CD14-positive monocyte (primary cell): ENCODE data around the gene ZNF451. TPM values are rescaled to one million over a fixed set of nuclear protein-coding genes. Genes with fewer than 3 reads are reported as not detected.
"Not testable (repeated sequence)": the region's sequence is repeated elsewhere in the genome, so short reads cannot be mapped to it uniquely, and the experiment has no call there.

Experiments used
- DNase-seq, 3 donors: peaks; one replicate each; pipeline ENCODE4 v3.0.0-alpha.2; 2011 to 2022
- H2AFZ ChIP-seq: 2 replicates; pipeline ENCODE4 v1.6.0; 2012; ENCODE audit warnings: mild to moderate bottlenecking, low read depth, low read length, inconsistent platforms; ENCODE audit not compliant: insufficient read depth, poor library complexity, severe bottlenecking
- H3K27ac ChIP-seq, 2 donors: 1 replicate in 1 of 2; 2 replicates in 1 of 2; pipeline ENCODE4 v1.5.1; 2012 to 2013; ENCODE audit warnings: low read length in 2 of 2, control low read depth in 1 of 2, inconsistent platforms in 1 of 2, low read depth in 1 of 2, mild to moderate bottlenecking in 1 of 2
- H3K27me3 ChIP-seq, 2 donors: one replicate each; pipeline versions ENCODE4 v1.6.0 to v1.6.1; 2011 to 2013; ENCODE audit warnings: low read length in 2 of 2; ENCODE audit not compliant: control insufficient read depth in 2 of 2, insufficient read depth in 2 of 2
- H3K36me3 ChIP-seq, 2 donors: replicated peaks in 1 of 2; 1 replicate in 1 of 2; 2 replicates in 1 of 2; pipeline versions ENCODE4 v1.5.1 to v1.6.1; 2012 to 2013; ENCODE audit warnings: low read length in 2 of 2, control low read depth in 1 of 2, inconsistent platforms in 1 of 2, mild to moderate bottlenecking in 1 of 2; ENCODE audit not compliant: insufficient read depth in 2 of 2, control insufficient read depth in 1 of 2
- H3K4me1 ChIP-seq, 2 donors: 1 replicate in 1 of 2; 2 replicates in 1 of 2; pipeline versions ENCODE4 v1.5.1 to v1.6.1; 2012 to 2013; ENCODE audit warnings: low read length in 2 of 2, control low read depth in 1 of 2, inconsistent platforms in 1 of 2, mild to moderate bottlenecking in 1 of 2, moderate library complexity in 1 of 2; ENCODE audit not compliant: insufficient read depth in 2 of 2, control insufficient read depth in 1 of 2
- H3K4me2 ChIP-seq: replicated peaks from 2 replicates; pipeline ENCODE3; 2012; ENCODE audit warnings: low read length, moderate library complexity, mild to moderate bottlenecking; ENCODE audit not compliant: poor library complexity, severe bottlenecking; ENCODE audit errors: extremely low read depth
- H3K4me3 ChIP-seq, 3 experiments: fragments of 200-600 bp in 1 of 3; sonication (generic) in 1 of 3; replicated peaks in 1 of 3; 1 replicate in 2 of 3; 2 replicates in 1 of 3; pipeline ENCODE4 v1.5.1; 2011 to 2013; ENCODE audit warnings: low read length in 3 of 3, mild to moderate bottlenecking in 3 of 3, control low read depth in 2 of 3, low read depth in 2 of 3, inconsistent platforms in 1 of 3, moderate library complexity in 1 of 3
- H3K79me2 ChIP-seq: 2 replicates; pipeline ENCODE4 v1.6.0; 2012; ENCODE audit warnings: mild to moderate bottlenecking, control low read depth, inconsistent platforms, low read length, moderate library complexity; ENCODE audit not compliant: insufficient read depth
- H3K9ac ChIP-seq: 2 replicates; pipeline ENCODE4 v1.6.0; 2017; ENCODE audit warnings: low read length, mild to moderate bottlenecking; ENCODE audit not compliant: insufficient read depth, poor library complexity, severe bottlenecking
- H3K9me3 ChIP-seq, 2 donors: replicated peaks in 1 of 2; 1 replicate in 1 of 2; 2 replicates in 1 of 2; pipeline versions ENCODE4 v1.5.1 to v1.6.1; 2012 to 2013; ENCODE audit warnings: low read length in 2 of 2, control low read depth in 1 of 2; ENCODE audit not compliant: control insufficient read depth in 1 of 2, insufficient read depth in 1 of 2
- H4K20me1 ChIP-seq: 2 replicates; pipeline ENCODE4 v1.6.0; 2012; ENCODE audit warnings: mild to moderate bottlenecking, low read length, control low read depth, moderate library complexity; ENCODE audit not compliant: insufficient read depth
- H3K27ac Mint-ChIP-seq, 7 donors: one replicate each; pipeline ENCODE4 v1.8.0; 2020; ENCODE audit warnings: mild to moderate bottlenecking in 7 of 7, mixed read lengths in 7 of 7, moderate library complexity in 6 of 7, inconsistent platforms in 2 of 7
- H3K27me3 Mint-ChIP-seq, 3 donors: one replicate each; pipeline ENCODE4 v1.8.0; 2021 to 2022; ENCODE audit warnings: low read depth in 3 of 3, mild to moderate bottlenecking in 3 of 3, mixed read lengths in 3 of 3, moderate library complexity in 3 of 3, inconsistent platforms in 1 of 3
- H3K36me3 Mint-ChIP-seq, 2 donors: one replicate each; pipeline ENCODE4 v1.8.0; 2020; ENCODE audit warnings: mixed read lengths in 2 of 2, inconsistent platforms in 1 of 2, mild to moderate bottlenecking in 1 of 2
- H3K4me1 Mint-ChIP-seq: one replicate; pipeline ENCODE4 v1.8.0; 2020; ENCODE audit warnings: mild to moderate bottlenecking, mixed read lengths
- H3K4me3 Mint-ChIP-seq, 2 donors: one replicate each; pipeline ENCODE4 v1.8.0; 2020; ENCODE audit warnings: mild to moderate bottlenecking in 2 of 2, mixed read lengths in 2 of 2, moderate library complexity in 1 of 2
- H3K9me3 Mint-ChIP-seq, 7 donors: one replicate each; pipeline ENCODE4 v1.8.0; 2020 to 2022; ENCODE audit warnings: mixed read lengths in 7 of 7, mild to moderate bottlenecking in 6 of 7, moderate library complexity in 6 of 7, inconsistent platforms in 2 of 7
- CTCF ChIP-seq: fragments of 200-600 bp; IDR thresholded peaks from one replicate; pipeline ENCODE4 v1.8.0; 2022; ENCODE audit warnings: antibody characterized with exemption, mild to moderate bottlenecking
- WGBS: methylation state at CpG from one replicate; pipeline ENCODE4 v1.1.5; 2013; ENCODE audit warnings: missing lambda C conversion rate; ENCODE audit not compliant: insufficient coverage; 5-methylcytosine and 5-hydroxymethylcytosine counted together
- intact Hi-C, 2 donors: fragments of 100-400 bp; cut with micrococcal nuclease; formaldehyde crosslinking; loops; one replicate each; pipeline versions ENCODE4 v1.15.0 to v1.15.1; 2023
- polyA plus RNA-seq, 3 donors: library from polyadenylated mRNA; depleted of rRNA in 1 of 3; unstranded in 2 of 3; stranded (reverse) in 1 of 3; fragments of 300-500 nt in 2 of 3; fragments of >200 nt in 1 of 3; fragmentation: Illumina TruSeq in 2 of 3; gene quantifications; 1 replicate in 2 of 3; 2 replicates in 1 of 3; pipeline ENCODE4 v1.2.3, GENCODE V29; 2012 to 2021

The ZNF451 gene
- polyA plus RNA-seq, 3 donors = 7.9 to 22.0 (median 19.1) TPM

DNA sequence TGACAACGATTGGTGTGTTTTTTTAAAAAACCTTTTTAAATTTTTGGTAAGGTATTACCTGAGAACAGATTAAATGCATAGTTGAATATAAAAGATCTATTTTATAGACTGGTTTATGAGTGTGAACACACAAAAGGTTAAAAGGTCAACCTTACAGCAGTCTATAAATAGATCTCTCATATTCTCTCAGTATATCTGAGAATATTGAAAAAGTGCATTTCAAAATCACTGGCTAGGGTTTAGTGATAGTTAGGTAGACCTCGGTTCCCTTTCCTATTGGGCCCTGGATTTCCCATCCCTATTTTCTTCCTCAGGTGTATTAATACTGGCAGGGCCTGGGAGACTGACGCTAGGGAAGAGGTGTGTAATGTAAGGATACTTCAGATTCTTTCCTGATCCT is 723 bp upstream of the ZNF451 start:
- Mint-ChIP-seq H3K4me3 (peak overlapping the region; percentile 79 to 88), H3K36me3 (peaks cover 11 to 18% of the 10 kb centered on the region in 2 donors), H3K9me3 (peaks cover 0 to 2% (median 0%) of the 10 kb centered on the region in 7 donors), H3K4me1 (peaks cover 31% of the 10 kb centered on the region), H3K27ac (peak overlapping the region in 6 of 7 donors; percentile 73 to 92 (median 90)), H3K27me3 (peaks cover 0 to 1% (median 0%) of the 10 kb centered on the region in 3 donors)
- peak overlapping the region; percentile 80 for H2AFZ ChIP-seq
- no peaks in the 10 kb centered on the region for H3K9me3 ChIP-seq
- H3K27me3 ChIP-seq = no peaks in the 10 kb centered on the region
- H3K27ac ChIP-seq = peak overlapping the region in 1 of 2 donors; percentile 80
- intact Hi-C loops = no loop called here
- no peak for DNase-seq
- peaks cover 31% of the 10 kb centered on the region for H3K79me2 ChIP-seq
- TF ChIP-seq CTCF = no peak
- H4K20me1 ChIP-seq = peaks cover 28% of the 10 kb centered on the region
- peaks cover 6 to 15% of the 10 kb centered on the region in 2 donors for H3K36me3 ChIP-seq
- H3K4me2 ChIP-seq = peak overlapping the region; percentile 79
- no CpG with 5 or more reads among the region's 3 CpGs for WGBS
- H3K4me3 ChIP-seq = peak overlapping the region; percentile 47 to 76 (median 54)
- peaks cover 15 to 17% of the 10 kb centered on the region in 2 donors for H3K4me1 ChIP-seq
- H3K9ac ChIP-seq = no peak overlapping the region

DNA sequence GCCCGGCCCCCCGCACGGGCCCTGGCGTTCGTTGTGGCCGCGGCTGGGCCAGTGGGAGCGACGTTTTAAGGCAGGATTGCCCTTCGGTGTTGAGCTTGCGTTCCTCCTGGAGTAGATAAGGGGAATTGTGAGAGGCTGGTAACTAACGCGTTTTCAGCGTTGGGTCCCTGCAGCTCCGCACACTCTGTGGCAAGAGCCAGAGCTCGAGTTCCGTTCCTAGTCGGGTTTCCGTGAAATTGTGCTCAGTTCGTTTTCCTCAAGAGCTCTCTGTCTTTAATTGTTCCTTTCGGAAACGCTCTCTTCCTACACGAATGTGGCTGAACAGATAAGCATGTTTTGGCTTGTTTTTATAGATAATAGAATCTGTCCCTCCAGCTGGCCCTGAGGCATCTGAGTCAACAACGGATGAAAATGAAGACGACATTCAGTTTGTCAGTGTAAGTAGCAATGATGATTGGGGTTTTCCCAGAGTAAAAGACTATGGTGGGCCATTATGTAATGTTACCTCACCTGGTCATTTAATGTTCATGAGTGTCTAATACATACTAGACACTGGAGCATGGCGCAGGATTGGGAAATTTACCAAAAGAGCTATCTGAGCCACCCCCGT is 575 bp downstream of the ZNF451 start:
- H3K4me3 ChIP-seq = peak overlapping the region in 2 of 3 experiments; percentile 47 to 76
- WGBS = no CpG with 5 or more reads among the region's 27 CpGs
- intact Hi-C loops, H3K9me3 ChIP-seq, DNase-seq, H3K27me3 Mint-ChIP-seq, H3K4me2 ChIP-seq, H3K27me3 ChIP-seq, H3K27ac Mint-ChIP-seq, H3K9me3 Mint-ChIP-seq: not testable (repeated sequence)
- Mint-ChIP-seq H3K36me3 (peaks cover 12 to 19% of the 10 kb centered on the region in 2 donors), H3K4me1 (peaks cover 31% of the 10 kb centered on the region), H3K4me3 (peak overlapping the region in 1 of 2 donors; percentile 79)
- peaks cover 43% of the 10 kb centered on the region for H3K79me2 ChIP-seq
- H3K4me1 ChIP-seq = peaks cover 15 to 17% of the 10 kb centered on the region in 2 donors
- H3K9ac ChIP-seq = peak overlapping the region; percentile 73
- peak overlapping the region; percentile 80 for H2AFZ ChIP-seq
- H4K20me1 ChIP-seq = peaks cover 41% of the 10 kb centered on the region
- peak overlapping the region; percentile 67 to 80 for H3K27ac ChIP-seq
- H3K36me3 ChIP-seq = peaks cover 6 to 24% of the 10 kb centered on the region in 2 donors

GRCh38 chr6:57091375-57091774 is 1.4 kb downstream of the ZNF451 start:
- H3K27ac ChIP-seq, H3K9me3 ChIP-seq, H3K9me3 Mint-ChIP-seq, DNase-seq, H3K4me2 ChIP-seq, H2AFZ ChIP-seq, H3K4me3 ChIP-seq, intact Hi-C loops, H3K27me3 Mint-ChIP-seq, H3K9ac ChIP-seq, H3K27me3 ChIP-seq: not testable (repeated sequence)
- H3K36me3 ChIP-seq = peaks cover 6 to 24% of the 10 kb centered on the region in 2 donors
- H4K20me1 ChIP-seq = peaks cover 49% of the 10 kb centered on the region
- H3K4me1 Mint-ChIP-seq = peaks cover 31% of the 10 kb centered on the region
- peaks cover 14 to 24% of the 10 kb centered on the region in 2 donors for H3K36me3 Mint-ChIP-seq
- peak overlapping the region in 5 of 7 donors; percentile 46 to 88 (median 77) for H3K27ac Mint-ChIP-seq
- peak overlapping the region; percentile 13 to 26 for H3K4me3 Mint-ChIP-seq
- peaks cover 51% of the 10 kb centered on the region for H3K79me2 ChIP-seq
- peaks cover 15 to 17% of the 10 kb centered on the region in 2 donors for H3K4me1 ChIP-seq
- WGBS = 97% methylated on average over 5 of the region's 7 CpGs
